HG03575 (cell line): ENCODE measurements around the gene CTXN2.

Experiments
- ATAC-seq: cut with Tn5 transposase; IDR thresholded peaks from one replicate; pipeline ENCODE4 v1.9.1; 2021; ENCODE audit not compliant: unreplicated experiment, insufficient number of reproducible peaks, low FRiP score; ENCODE audit errors: extremely low read depth

Gene CTXN2

DNA sequence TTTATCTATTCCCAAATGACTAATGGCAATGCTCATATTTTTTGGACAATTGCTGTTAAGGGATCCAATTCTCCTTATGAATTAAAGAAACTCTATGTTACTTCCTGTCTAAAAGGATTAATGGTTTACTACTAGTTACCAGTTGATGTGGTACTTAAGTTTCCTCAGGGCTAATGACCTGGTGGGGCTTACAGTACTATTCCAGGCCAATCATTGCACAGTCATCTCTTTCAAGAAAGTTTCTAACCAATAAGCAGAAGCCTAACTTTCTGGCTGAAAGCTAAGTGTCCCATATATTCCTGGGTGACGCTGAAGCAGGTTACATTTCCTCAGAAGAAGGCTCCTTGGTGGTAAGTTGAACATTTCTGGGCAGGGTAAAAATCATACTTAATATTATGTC, 14.5 kb downstream of the CTXN2 start, which contains the start of gene SLC12A1:
Gene SLC12A1 (plus strand): TSS at position 322 of the 400 bp plus-strand sequence. CDS start 1,418 bp downstream, outside the sequence.
- ATAC-seq: no peak

DNA sequence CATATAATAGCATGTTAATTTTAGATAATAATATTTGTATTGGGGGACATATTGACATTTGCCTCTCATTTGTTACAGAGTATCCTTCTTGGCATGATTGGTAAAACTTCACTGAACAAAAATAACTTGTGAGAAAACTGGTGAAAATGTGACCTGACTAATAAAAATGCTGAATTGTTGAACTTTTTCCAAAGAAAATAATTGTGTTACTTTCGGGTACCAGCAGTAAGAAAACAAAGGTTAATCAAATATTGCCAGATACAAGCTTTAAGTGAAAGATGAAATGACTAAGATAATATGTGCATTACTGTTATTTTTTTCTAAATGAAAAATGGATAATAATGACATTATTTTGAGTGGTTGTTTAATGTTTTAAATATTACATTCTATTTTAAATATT, 29.8 kb downstream of the CTXN2 start:
- ATAC-seq: no peak

DNA sequence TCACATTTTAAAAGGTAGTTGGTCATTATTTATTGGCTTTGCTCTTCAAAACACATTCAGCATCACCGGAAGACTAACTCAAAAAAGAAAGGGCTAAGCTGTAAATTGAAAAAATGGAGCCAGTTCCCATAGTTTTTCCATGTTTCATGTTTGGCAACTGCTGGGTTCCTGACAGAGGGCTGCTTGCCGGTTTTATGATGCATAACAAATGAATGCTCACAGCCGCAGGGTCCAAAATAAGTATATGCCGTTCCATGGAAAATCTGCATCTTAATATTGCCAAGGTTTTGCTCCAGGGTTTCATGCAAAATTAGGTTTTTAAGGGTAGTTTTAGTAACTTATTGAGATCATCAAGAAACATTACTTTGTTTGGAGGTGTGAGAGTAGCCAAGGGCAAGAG, 30.4 kb downstream of the CTXN2 start:
- ATAC-seq: no peak

DNA sequence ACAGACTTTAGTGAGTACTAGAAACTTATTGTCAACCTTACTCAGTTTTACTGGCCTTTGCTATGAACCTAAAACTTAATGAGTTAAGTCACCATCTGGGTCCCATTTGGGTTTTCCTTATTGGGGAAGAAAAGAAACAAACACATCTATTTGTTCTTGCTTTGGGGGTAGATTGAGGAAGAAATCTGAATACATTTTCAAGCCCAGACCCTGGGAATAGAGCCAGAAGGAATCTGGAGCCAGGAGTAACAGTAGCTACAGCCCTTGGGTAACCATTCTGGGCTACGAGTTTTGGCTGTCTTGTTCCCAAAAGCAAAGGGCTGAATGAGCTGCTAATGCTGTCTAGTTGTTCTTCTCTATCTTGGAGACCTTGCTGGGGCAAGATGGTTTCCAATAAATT, 31.2 kb downstream of the CTXN2 start:
- no peak for ATAC-seq

DNA sequence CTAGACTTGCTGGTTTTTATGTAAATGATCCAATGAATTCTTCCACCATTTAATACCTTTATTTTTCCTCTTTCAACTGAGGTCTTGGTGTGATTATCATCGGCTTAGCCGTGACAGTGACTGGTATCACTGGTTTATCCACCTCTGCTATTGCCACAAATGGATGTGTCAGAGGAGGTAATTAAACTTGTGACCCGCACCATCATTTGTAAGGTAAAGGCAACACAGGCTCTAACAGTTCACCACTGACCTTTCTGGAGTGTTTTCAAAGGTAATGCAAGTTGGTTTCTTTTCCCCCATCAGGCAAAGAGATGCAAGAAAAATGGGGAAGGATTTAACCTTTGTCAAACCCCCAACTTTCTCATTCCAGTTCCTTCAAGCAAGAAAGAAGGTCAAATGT, 34.3 kb downstream of the CTXN2 start:
- no peak for ATAC-seq

DNA sequence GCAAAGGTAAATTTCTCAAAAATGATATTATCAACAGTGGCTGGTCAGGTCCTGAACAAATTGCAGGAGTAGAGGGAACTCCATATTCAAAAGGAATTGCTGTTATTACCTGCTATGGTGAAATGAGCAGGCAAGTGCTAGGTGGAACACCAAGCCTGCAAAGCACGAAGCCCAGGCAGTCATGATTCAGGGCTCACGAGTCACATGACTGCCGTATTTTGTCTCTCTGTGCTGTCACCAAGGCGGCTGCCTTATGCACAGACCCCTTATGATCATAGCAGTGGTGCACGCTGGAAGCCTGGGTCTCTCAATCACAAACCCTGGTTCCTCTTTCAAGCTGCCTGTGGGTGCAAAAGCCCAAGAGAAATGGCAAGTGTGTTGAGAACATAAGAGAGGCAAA, 39.0 kb downstream of the CTXN2 start:
- no peak for ATAC-seq

DNA sequence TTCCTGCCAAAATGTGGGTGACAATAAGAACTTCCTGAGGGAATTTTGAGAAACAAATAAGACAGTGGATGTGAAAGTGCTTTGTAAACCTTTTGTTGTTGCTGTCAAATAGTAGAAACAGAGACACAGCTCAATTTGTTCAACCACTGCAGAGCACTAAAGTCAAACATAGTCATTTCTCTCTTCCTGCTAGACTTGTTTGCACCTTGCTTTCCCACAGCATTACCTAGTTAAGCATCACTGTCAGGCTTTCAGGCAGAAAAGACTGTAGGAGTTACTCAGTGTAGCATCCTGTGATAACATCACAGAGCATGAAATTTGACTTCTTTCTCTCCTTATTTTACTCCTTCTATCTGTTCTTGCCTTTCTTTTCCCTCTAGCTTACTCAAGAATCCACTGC, 41.8 kb downstream of the CTXN2 start:
- ATAC-seq: no peak

DNA sequence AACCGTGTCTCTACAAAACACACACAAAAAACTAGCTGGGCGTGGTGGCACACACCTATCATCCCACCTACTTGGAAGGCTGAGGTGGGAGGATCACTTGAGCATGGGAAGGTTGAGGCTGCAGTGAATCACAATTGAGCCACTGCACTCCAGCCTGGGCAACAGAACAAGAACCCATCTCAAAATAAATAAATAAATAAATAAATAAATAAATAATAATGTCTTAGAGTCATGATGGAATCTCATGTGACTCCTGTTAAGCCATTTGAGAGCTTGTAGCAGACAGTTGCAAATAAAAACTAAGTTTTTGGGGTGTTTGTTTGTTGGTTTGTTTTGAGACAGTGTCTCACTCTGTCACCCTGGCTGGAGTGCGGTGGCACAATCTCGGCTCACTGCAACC, 47.9 kb downstream of the CTXN2 start:
- ATAC-seq: no peak

DNA sequence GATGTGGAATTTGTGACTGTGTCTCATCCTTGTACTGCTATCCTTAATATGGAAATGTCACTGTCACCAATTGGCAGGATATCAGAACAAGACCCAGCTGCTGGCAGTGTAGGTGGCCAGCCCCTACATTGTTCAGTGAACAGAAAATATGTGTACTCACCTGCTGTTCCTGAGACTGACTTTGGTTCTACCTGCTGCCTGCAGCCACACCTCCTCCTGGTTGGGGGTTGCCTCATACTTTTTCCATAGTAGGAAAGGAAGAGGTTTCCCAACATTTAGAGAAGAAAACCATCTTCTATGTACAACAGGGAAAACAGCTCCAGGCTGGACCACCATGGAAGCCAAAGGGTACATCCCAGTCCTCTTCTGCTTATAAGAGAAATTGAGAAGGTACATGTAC, 50.5 kb downstream of the CTXN2 start:
- no peak for ATAC-seq

DNA sequence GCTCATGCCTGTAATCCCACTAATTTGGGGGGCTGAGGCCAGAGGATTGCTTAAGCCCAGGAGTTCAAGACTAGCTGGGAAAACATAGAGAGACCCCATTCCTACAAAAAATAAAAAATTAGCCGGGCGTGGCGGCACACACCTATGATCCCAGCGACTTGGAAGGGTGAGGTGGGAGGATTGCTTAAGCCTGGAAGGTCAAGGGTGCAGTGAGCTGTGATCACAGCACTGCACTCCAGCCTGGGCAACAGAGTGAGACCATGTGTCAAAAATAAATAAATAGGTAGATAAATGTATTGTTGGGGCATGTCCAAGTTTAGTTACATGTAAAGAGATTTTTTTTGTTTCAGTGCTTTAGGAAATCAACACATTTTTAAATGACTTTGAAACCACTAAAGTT, 51.1 kb downstream of the CTXN2 start:
- no peak for ATAC-seq

DNA sequence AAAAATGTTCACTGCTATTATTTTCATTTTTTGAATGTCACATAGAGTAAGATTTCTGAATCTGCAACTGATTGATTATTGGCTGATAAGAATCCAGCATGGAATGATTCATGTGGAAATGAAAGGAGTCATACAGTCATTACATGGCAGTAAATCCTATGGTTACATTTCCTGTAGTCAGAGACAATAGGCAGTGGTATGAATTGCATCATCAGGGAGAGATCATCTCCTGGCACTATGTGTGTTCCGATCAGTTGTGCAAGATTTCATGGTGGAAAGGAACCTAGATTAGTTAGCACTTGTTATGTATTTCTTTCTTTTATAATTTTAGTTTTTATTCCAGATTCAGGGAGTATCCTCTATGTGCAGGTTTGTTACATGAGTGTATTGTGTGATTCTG, 53.5 kb downstream of the CTXN2 start:
- ATAC-seq: no peak

DNA sequence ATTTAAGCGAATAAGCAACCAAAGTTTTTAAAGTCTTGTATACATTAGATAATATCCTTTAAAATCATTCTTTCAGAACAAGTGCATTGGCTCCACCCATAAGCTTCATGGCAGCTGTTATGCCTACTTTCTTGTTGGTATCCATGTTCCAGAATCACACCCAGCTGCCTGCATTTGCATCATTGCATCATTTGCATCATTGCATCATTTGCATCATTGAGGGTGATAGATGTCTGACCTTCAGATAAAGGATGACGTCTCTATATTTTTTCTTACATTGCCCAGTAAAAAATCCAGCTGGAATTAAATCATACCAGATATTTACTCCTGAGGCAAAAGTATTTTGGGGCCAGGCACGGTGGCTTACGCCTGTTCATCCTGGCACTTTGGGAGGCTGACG, 56.9 kb downstream of the CTXN2 start:
- ATAC-seq: no peak

DNA sequence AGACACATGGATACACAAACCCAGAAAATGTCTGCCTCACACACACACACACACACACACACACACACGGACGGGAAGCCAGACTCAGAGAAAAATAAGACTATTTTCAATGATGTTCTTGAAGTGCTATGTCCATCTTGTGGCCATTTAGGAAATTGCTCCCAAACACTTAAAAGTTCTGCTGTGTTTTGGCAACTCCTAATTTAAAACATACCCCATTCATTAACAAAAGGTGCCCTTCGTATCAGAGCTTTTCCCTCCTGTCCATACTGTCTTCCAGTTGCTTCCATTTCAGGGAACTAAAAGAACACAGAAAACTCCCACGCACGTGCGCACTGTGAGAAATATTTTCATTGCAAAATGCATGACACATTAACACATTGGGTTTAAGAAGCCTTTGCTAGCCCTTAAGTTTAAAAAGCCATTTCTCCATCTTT, 59.2 kb downstream of the CTXN2 start:
- no peak for ATAC-seq

DNA sequence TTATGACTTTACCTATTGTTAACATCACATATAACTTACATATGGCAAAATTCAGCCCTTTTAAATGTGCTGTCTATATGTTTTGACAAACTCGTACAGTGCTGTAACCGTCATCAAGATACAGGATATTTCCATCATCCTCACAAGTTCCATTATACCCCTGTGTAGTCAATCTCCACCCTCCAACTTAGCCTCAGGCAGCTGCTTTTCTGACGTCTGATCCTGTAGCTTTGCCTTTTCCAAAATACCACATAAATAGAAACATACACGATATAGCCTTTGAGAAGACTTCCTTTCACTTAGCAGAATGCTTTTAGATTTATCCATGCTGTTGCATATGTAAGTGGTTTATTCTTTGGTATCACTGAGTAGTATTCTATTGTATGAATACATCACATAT, 61.7 kb downstream of the CTXN2 start:
- no peak for ATAC-seq
